DMS53 treated with DMSO at 0.1 percent for 48 hours (cell line): Measurements from ENCODE around the gene SH3GL3.

Source experiments
- DNase-seq: peaks from one replicate; lab custom pipeline; 2025; ENCODE audit not compliant: unreplicated experiment; lab: John Stamatoyannopoulos, UW

Gene SH3GL3

DNA sequence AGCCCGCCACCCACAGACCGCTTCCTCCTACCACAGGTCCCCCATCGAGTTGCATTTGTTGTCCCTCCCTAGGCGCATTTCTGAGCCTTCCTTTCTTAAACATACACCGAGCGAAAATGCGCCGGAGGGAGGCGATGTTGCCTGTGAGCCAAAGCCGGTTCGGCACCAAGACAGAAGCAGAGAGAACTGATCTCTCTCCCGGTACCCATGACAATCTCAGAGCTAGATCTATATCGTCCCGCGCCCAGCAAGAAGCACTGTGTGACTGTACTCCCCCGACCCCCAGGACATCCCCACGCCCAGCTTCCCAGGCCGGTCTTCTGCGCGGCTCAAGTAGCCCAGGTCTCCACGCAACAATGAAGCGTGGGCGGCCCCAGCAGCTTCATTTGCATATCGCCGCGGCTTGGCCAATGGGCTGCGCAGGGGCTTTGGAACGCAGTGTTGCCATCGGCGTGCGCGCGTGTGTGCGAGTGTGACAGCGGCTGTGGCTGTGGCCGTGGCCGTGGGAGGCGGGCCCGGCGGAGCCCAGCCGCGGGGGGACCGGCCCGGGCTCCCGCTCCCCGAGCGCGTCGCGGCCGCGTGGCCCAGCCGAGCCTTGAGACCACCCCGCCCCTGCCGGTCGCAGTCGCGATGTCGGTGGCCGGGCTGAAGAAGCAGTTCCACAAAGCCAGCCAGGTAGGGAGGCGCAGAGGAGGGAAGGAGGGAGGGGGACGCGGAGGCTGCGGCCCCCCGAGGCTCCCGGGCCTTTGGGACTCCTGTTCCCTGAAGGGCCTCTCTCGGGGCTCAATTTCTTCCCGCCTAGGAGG lies at the start of gene SH3GL3:
Gene SH3GL3, plus strand, starts transcription at position 438 of the 806 bp plus-strand sequence. Its CDS starts 193 bp downstream, at position 631.
- peak; percentile 77 for DNase-seq

- DNase-seq = no peak
Observed at GRCh38 chr15:83398626-83399025, 48.5 kb upstream of the SH3GL3 start.

DNA sequence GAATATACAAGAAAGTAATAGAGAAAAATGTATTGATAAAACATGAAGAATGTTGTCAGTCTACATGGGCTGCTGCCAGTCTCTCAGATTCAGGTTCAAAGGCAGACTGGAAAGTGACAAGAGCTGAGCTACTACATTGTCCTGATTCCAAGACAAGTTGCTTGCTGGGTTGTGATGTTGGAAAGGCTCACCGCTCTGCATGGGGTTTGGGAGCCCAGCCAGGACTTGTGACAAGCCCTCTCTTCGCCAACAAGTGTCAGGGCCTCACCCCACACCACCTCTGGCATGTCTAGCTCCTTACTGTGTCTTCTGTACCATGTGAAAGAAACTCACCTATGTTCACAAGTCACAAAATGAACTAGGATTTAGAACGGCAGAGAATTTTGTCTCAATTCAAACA lies 43.0 kb upstream of the SH3GL3 start:
- no peak for DNase-seq

- DNase-seq = no peak
Observed at GRCh38 chr15:83410532-83410931, 36.6 kb upstream of the SH3GL3 start.

GRCh38 chr15:83413054-83413719 lies 34.0 kb upstream of the SH3GL3 start:
- DNase-seq = no peak

DNA sequence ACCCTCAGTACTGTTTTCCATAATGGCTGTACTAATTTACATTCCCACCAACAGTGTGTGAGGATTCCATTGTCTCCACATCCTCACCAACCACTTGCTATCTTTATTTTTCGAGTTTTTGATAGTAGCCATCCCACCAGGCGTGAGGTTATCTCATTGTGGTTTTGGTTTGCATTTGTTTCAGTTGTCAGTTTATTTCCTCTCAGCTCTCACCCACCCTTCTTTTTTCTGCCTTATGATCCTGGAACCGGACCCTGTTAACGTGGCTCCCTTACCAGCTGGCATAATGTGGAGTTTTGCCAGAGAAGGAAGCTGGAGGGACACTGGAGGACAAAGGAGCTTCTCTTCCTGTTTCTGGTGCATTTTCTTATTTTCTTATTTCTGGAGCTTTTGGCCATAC lies 25.1 kb upstream of the SH3GL3 start:
- no peak for DNase-seq

GRCh38 chr15:83422541-83422940 lies 24.6 kb upstream of the SH3GL3 start:
- no peak for DNase-seq

DNA sequence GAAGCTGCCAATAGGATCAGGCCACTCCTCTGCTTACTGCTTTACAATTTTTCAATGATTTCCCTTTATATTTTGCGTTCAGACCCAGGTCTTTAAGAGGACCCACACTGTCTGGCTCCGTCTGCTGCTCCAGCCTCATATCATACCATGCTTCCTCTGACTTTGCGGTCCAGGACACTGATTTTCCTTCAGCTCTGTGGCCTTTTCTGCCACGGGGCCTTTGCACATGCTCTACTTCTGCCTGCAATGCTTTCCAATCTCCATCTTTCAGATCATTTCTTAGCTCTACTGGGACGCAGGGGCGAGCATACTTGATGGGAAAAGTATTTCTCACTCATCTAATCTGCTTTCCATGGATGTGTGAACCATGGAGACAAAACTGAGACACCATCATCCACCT lies 23.0 kb upstream of the SH3GL3 start:
- DNase-seq = no peak

DNA sequence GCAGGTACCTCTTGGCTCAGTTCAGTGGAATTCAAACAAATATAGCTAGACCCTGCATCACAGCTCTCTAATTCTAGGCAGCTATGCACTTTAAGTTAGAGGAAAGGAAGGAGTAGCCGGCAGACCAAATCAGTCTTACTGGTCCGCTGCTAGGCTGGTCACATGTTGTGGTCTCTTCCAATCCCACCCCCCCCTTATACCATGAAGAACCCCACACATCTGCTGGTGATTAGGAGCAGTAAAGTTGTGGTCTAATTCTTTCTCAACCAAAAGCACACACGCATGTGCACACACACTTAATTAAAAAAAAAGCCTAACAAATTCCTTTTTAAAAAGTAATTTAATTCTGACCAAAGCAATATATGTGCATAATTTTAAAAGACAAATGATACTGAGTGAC lies 16.7 kb upstream of the SH3GL3 start:
- no peak for DNase-seq

DNA sequence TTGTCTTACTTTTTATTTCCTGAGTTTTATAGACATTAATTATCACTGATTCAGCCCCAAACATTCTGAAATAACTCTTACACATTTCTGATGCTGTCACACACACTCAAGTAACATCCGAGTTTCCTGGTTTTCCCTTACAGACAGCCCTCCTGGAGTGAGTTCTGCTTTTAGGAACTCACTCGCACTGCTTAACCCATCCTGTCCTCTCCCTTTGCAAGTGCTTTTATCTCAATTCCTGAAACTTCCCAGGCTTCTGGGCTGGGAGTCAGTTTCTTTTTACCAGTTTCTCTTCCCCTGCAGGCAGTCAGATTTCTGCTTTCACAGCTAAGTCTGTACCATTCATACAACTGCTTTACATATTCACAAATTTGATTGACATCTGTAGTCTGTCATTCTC lies 15.6 kb upstream of the SH3GL3 start:
- DNase-seq = no peak

DNA sequence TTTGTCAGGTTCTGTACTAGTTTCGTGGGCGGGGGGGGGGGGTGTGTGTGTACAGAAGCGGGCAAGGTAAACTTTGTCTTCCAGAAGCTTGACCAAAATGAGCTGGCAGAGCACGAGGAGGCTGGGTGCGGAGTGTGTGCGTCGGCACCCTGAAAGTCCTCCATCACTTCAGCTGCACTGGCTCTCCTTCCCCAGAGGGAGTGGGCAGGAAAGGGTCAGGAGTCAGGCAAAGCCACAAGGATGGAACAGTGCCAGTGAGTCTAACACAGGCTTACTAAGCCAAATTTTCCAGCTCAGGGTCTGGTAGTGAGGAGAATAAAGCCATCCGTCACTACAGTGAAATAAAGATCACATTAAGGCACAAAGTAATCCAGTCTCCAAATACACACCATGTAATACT lies 11.9 kb upstream of the SH3GL3 start:
- no peak for DNase-seq

- DNase-seq = no peak
Observed at GRCh38 chr15:83435782-83436181, 11.4 kb upstream of the SH3GL3 start.

GRCh38 chr15:83436513-83437158 lies 10.5 kb upstream of the SH3GL3 start:
- peak; percentile 14 for DNase-seq

GRCh38 chr15:83443076-83443847 lies 3.9 kb upstream of the SH3GL3 start:
- no peak for DNase-seq

- no peak for DNase-seq
Observed at GRCh38 chr15:83444936-83445335, 2.2 kb upstream of the SH3GL3 start.

GRCh38 chr15:83445643-83446042 lies 1.5 kb upstream of the SH3GL3 start:
- DNase-seq = no peak

- DNase-seq = no peak
Observed at GRCh38 chr15:83446417-83446816, 724 bp upstream of the SH3GL3 start.

GRCh38 chr15:83449250-83449671 lies 2.1 kb downstream of the SH3GL3 start:
- DNase-seq = no peak

GRCh38 chr15:83449937-83450506 lies 2.9 kb downstream of the SH3GL3 start:
- DNase-seq = no peak

- DNase-seq = no peak
Observed at GRCh38 chr15:83457149-83457548, 10.0 kb downstream of the SH3GL3 start.

- DNase-seq = no peak
Observed at GRCh38 chr15:83458381-83458780, 11.2 kb downstream of the SH3GL3 start.
